Islet precursor cell (in vitro differentiated cells): Measurements from ENCODE around the gene P2RY6.
A peak's percentile ranks its signal among the peaks of the same experiment; 100 is the strongest.

Source experiments
- DNase-seq: peaks from one replicate; pipeline ENCODE4 v3.0.0-alpha.2; 2018

P2RY6 gene

GRCh38 chr11:73237471-73238290, 34.5 kb upstream of the P2RY6 start:
- DNase-seq = peak; percentile 63

- peak; percentile 38 for DNase-seq
These were observed 33.0 kb upstream of the P2RY6 start for GRCh38 chr11:73239111-73239521.

DNA sequence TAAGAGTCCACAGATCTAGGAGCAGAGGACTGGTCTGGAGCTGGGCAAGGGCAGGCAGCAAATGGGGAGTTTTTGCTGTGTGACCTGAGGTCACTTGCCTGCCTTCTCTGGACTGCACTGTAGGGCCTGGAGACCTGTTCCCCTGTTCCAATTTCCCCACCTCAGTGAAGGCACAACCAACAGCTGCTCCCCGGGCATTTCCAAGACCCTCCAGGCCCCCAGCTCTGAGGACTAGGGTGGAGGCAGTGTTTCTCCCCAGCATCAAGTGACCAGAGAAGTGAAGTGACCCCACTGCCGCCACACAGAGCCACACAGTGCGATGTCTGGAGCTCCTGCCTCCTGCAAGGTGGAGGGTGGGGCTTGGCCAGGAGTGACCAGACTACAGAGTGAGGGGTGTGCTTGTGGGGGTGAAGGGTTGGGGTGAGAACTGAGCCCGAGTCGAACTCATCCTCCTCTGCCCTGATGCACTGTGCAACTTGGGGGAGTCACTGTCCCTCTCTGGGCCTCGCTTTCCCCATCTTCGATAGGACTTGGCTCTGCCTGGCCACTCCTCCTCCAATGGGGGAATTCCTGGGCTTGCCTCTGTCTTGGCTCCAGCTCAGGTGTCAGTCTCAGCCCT, 32.5 kb upstream of the P2RY6 start:
- no peak for DNase-seq

GRCh38 chr11:73240190-73240781, 31.9 kb upstream of the P2RY6 start:
- DNase-seq = peak; percentile 66

- no peak for DNase-seq
These were observed 30.8 kb upstream of the P2RY6 start for GRCh38 chr11:73241300-73241699.

- peak; percentile 92 for DNase-seq
These were observed 29.7 kb upstream of the P2RY6 start for GRCh38 chr11:73242251-73243092.

DNA sequence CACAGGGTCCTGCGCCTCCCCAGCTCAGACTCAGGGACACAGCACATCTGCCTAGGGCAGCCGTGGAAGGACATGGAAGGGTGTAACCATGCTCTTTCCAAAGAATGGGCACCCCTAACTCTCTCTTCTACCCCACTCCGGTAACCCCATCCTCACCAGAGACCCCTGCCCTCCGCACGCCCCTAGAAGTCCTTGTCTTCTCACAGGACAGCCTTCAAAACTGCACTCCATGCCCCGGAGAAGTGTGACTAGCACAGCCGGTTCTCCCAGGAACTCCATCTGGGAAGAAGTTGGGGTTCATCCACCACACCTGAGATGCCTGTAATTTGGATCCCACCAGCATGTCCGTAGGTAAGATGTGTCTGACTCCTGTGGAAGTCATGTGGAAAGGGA, 29.0 kb upstream of the P2RY6 start:
- peak; percentile 33 for DNase-seq

- peak; percentile 54 for DNase-seq
These were observed 27.4 kb upstream of the P2RY6 start for GRCh38 chr11:73244589-73245240.

DNA sequence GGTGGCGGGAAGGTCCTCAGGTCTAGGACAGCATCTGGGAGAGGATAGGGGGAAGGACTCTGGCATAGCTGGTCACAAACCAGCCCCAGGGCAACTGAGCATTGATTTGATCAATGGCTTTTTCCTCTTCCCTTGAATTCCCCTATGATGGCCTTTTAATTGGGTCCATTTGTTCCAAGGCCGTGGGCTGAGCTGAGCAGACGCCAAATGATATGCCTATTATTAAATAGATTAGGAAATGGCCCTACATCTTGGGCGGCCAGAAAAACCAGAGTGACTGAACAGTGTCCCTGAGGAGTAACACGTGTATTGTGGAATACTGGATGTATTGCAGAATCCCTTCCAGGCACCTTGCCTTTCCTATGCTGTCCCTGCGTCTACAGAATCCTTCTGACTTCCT, 26.7 kb upstream of the P2RY6 start:
- DNase-seq = peak; percentile 46

GRCh38 chr11:73246303-73246702, 25.8 kb upstream of the P2RY6 start:
- DNase-seq = no peak

DNA sequence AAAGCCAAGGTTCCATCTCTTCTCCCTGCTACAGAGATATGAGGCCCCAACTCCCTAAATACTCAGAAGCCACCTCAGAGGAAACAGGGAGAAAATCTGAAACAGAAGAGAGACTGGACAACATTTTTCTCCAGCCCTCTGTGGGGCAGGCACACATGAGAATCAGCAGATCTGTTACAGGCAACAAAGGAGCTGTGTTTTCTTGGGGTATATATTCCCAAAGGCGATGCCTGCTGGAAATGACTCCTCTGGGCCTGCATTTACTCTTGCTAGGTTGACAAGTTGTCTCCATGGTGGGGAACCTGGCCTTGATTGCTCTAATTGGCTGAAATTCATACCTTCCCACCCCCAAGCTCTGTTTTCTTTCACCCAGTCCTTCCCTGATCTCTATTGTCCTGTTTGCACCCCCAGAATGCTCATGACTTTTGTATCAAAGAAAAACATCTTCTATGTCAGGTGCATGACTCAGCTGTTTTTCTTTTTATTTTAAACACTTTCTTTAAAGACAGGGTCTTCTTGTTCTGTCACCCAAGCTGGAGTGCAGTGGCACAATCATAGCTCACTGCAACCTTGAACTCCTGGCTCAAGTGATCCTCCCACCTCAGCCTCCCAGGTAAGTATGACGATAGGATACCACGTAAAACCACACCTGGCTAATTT, 23.5 kb upstream of the P2RY6 start:
- DNase-seq = peak; percentile 87

DNA sequence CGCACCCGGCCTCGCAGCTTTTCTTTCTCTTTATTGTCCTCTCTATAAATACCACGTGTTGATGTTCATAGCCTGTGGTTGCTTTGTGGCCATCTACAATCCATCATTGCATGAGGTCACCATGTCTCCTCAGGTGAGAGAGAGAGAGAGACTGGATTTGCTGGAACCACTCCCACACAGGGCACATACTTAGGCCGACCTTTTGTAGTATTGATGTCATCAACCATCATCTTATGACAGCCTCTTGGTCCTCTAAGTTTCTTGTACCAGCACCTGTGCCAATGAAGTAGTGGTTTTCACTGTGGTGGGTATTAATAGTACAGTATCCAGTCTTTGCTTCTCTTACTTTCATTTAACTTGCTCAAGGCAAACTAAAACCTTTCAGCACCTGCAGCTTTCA, 22.8 kb upstream of the P2RY6 start:
- DNase-seq = peak; percentile 76

GRCh38 chr11:73249853-73250783, 22.0 kb upstream of the P2RY6 start:
- peak; percentile 47 for DNase-seq

- DNase-seq = peak; percentile 67
These were observed 19.5 kb upstream of the P2RY6 start for GRCh38 chr11:73252577-73253191.

DNA sequence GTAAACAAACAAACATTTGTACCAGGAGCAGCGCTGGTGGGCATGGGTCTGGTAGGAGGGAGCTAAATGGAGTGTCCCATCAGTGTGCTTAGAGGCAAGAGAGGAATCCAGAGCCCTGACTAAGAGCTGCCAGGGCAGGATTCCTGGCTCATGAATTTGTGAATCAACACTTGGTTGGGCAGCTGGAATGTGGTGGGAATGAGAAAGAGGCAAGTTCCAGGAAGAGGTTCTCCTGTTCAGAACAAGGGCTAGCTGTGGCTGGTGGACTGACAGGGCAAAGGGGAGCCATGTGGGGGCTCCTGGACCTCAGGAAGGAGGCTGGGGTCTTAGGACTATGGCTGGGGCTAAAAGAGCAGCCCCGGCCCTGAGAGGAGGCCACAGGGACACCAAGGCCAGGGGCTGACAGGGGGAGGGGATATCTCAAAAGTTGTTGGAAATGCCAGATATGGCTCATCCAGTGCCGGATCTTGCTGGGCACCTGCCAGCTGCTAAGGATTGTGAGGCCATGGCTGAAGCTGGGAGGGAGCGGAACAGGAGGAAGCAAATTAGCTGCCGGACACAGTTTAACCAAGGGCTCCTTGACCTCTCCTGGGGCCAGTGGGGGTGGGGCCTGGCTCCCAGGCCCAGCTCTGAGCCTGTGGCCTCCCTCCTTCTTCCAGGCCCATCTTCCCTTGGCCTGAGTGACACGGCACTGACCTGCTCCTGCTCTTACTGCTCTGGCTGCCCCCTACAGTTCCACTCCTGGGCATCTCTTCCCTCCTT, 14.6 kb upstream of the P2RY6 start:
- peak; percentile 95 for DNase-seq

- peak; percentile 49 for DNase-seq
These were observed 13.8 kb upstream of the P2RY6 start for GRCh38 chr11:73258104-73259035.

GRCh38 chr11:73259406-73260126, 12.6 kb upstream of the P2RY6 start:
- DNase-seq = peak; percentile 32

- DNase-seq = peak; percentile 31
These were observed 12.0 kb upstream of the P2RY6 start for GRCh38 chr11:73260127-73260457.
